SK-N-MC (cell line): ENCODE measurements around the gene POLR1G.

Source experiments
- EZH2 ChIP-seq: fragments of 200-600 bp; sonication (generic); IDR thresholded peaks from one replicate; pipeline ENCODE4 v1.6.1; 2017; ENCODE audit warnings: antibody characterized with exemption
- FOXP2 ChIP-seq: optimal IDR thresholded peaks from 2 replicates; pipeline ENCODE3; 2011; ENCODE audit warnings: mild to moderate bottlenecking, moderate library complexity; ENCODE audit not compliant: insufficient read depth; ENCODE audit errors: extremely low read length, control extremely low read depth

- TF ChIP-seq EZH2 (no peak), FOXP2 (no peak)
These were observed 33.3 kb downstream of the POLR1G start for GRCh38 chr19:45439569-45440258.
